Muscle layer of colon (tissue), 2 donors: ENCODE results near the gene ZFYVE21.
"Not testable (repeated sequence)": the region's sequence is repeated elsewhere in the genome, so short reads cannot be mapped to it uniquely, and the experiment has no call there.

Experiments
- H3K27ac ChIP-seq: one replicate; pipeline ENCODE4 v1.7.0; 2013; ENCODE audit warnings: low read depth, mild to moderate bottlenecking, low read length, moderate library complexity
- H3K27me3 ChIP-seq, 2 donors: one replicate each; pipeline ENCODE4 v1.7.0; 2013; ENCODE audit warnings: low read length in 2 of 2, mild to moderate bottlenecking in 2 of 2; ENCODE audit not compliant: insufficient read depth in 2 of 2, control insufficient read depth in 1 of 2
- H3K36me3 ChIP-seq: one replicate; pipeline ENCODE4 v1.7.0; 2013; ENCODE audit warnings: mild to moderate bottlenecking, low read length; ENCODE audit not compliant: insufficient read depth
- H3K4me1 ChIP-seq: one replicate; pipeline ENCODE4 v1.7.0; 2013; ENCODE audit warnings: mild to moderate bottlenecking, low read length; ENCODE audit not compliant: insufficient read depth
- H3K4me3 ChIP-seq, 2 donors: one replicate each; pipeline ENCODE4 v1.7.0; 2013; ENCODE audit warnings: low read length in 2 of 2, low read depth in 1 of 2, mild to moderate bottlenecking in 1 of 2, moderate library complexity in 1 of 2
- H3K9ac ChIP-seq: one replicate; pipeline ENCODE4 v1.7.0; 2013; ENCODE audit warnings: low read length
- H3K9me3 ChIP-seq: one replicate; pipeline ENCODE4 v1.7.0; 2013; ENCODE audit warnings: mild to moderate bottlenecking, low read length
- donor health status: abdominal sarcoma.
- donor health status: Adenocarcinoma of cecum.

The ZFYVE21 gene

DNA sequence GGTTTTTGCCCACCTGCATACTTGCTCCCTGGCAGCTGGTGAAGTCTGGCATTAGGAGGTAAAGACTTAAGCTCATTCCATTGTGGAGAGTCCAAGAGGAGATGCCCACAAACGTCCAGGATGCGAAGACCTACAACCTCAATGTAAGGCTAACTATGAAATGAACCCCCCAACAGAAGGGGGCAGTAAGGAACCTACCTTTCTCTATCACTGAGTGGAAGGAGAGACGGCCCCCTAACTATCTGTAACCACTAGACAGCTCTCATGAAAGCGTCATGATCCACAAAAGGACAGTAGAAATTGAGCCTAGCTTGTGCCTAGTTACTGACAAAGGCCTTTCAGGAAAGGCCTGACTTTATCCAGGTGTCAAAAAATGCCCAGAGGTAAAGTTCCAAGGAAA lies 55.3 kb downstream of the ZFYVE21 start:
- H3K4me3 ChIP-seq, result no peak overlapping the region
- no peaks in the 10 kb centered on the region for H3K9me3 ChIP-seq
- no peak overlapping the region for H3K27ac ChIP-seq
- H3K36me3 ChIP-seq, result peaks cover 5% of the 10 kb centered on the region
- H3K4me1 ChIP-seq, result peaks cover 12% of the 10 kb centered on the region
- H3K27me3 ChIP-seq, result no peaks in the 10 kb centered on the region
- no peak overlapping the region for H3K9ac ChIP-seq

DNA sequence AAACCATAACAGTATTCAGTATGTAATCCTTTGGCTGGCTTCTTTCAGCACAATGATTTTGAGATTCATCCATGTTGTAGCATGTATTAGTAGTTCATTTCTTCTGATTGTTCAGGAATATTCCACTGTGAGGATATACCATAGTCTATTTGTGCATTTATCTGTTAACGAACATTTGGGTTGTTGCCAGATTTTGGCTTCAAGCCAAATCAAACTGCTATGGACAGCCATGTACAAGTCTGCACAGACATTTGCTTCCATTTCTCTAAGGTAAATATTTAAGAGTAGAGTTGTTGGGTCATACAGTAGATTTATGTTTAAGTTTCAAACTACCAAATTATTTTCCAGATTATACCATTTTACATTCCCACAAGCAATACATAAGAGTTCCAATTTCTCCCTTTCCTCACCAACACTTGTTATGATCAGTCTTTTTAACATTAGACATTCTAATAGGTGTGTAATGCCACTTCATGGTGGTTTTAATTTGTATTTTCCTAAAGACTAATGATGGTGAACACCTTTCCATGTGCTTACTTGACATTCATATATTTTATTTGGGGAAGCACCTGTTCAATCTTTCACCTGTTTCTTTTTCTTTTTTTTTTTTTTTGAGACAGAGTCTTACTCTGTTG lies 56.6 kb downstream of the ZFYVE21 start:
- H3K9me3 ChIP-seq, result no peaks in the 10 kb centered on the region
- no peak overlapping the region for H3K4me3 ChIP-seq
- no peaks in the 10 kb centered on the region for H3K27me3 ChIP-seq
- peaks cover 12% of the 10 kb centered on the region for H3K4me1 ChIP-seq
- no peak overlapping the region for H3K27ac ChIP-seq
- H3K9ac ChIP-seq, result no peak overlapping the region
- peaks cover 5% of the 10 kb centered on the region for H3K36me3 ChIP-seq

DNA sequence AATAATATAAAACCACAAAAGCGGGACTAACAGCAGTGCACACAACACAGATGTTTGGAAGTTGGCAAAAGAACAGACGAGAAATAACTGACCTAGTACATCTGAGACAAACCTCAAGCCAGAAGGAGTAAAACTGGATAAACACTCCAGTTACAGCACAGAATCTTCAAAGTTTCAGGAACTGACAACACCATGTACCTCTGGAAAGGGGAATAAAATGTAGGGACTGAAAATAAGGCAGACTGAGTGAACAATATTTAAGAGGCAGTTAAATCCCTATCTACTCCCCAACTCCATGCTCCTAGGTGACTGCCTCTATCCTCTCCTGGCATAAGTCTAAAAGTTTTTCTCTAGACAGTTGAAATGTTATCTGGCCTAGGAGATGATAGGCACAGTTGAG lies 57.9 kb downstream of the ZFYVE21 start:
- H3K36me3 ChIP-seq, result peaks cover 5% of the 10 kb centered on the region

DNA sequence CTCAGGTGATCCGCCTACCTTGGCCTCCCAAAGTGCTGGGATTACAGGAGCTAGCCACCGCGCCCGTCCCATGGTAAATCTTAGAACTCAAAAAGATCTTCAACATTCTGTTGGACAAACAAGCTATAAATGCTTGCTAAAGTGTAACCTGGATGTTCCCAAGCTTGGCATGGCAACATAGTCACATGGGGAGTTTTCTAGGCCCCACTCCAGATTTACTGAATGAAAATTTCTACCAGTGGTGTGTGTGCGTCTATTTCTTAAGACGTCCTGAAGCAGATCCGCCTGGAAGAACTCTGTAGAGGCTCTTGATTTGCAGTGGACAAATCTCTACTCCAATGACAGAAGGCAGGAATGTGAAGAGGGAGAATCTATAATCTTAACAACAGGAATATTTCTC lies 59.9 kb downstream of the ZFYVE21 start:
- Histone ChIP-seq H3K9me3 (no peaks in the 10 kb centered on the region), H3K27me3 (no peaks in the 10 kb centered on the region), H3K36me3 (peaks cover 5% of the 10 kb centered on the region), H3K9ac (no peak overlapping the region), H3K4me1 (peaks cover 12% of the 10 kb centered on the region), H3K27ac (no peak overlapping the region), H3K4me3 (no peak overlapping the region)

More for the DNA sequence above, 57.9 kb downstream of the ZFYVE21 start:
- Histone ChIP-seq H3K9me3 (no peaks in the 10 kb centered on the region), H3K4me1 (peaks cover 12% of the 10 kb centered on the region), H3K9ac (no peak overlapping the region), H3K27me3 (no peaks in the 10 kb centered on the region), H3K4me3 (no peak overlapping the region), H3K27ac (no peak overlapping the region)

DNA sequence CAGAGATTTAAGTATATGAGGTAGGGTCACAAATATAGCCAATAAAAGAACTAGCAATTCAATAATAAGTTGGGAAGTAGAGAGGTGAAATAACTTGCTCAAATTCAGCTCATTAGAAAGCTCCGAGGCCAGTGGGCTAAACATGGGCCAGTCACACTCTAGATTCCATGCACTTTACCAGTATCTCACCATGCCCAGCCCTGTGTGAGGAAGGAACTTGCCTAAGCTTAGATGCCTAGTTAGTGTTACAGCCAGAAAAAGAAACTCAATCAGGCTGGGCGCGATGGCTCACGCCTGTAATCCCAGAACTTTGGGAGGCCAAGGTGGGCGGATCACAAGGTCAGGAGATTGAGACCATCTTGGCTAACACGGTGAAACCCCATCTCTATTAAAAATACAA lies 60.7 kb downstream of the ZFYVE21 start:
- H3K9ac ChIP-seq, H3K4me3 ChIP-seq, H3K27me3 ChIP-seq, H3K36me3 ChIP-seq, H3K9me3 ChIP-seq, H3K27ac ChIP-seq: not testable (repeated sequence)
- peaks cover 12% of the 10 kb centered on the region for H3K4me1 ChIP-seq

DNA sequence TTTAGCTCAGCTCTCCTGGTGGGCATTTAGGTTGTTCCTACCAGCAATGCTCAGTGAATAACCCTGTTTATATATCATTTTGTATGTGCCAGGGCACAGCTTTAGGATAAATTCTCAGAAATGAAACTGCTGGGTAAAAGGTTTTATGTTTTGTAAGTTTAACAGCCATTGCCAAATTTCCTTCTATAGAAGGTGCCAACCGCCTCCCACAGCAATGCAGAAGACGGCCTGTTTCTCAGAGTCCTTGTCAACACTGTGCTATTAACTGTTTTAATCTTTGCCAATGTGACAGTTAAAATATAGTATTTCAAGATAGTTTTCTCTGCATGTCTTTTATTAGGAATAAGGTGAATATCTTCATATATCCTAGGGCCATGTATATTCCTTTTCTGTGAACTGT lies 66.8 kb downstream of the ZFYVE21 start:
- no peaks in the 10 kb centered on the region for H3K36me3 ChIP-seq
- H3K9ac ChIP-seq, result no peak overlapping the region
- no peaks in the 10 kb centered on the region for H3K4me1 ChIP-seq
- no peak overlapping the region for H3K27ac ChIP-seq
- no peaks in the 10 kb centered on the region for H3K9me3 ChIP-seq
- no peaks in the 10 kb centered on the region for H3K27me3 ChIP-seq
- no peak overlapping the region for H3K4me3 ChIP-seq
